Endothelial cell of umbilical vein (primary cell): ENCODE data around the gene RAD18. TPM values are rescaled to one million over a fixed set of nuclear protein-coding genes. Genes with fewer than 3 reads are reported as not detected.

ENCODE experiments used
- BruUV-seq: library from RNA; stranded (reverse); fragments of 400-500 nt; replicated peaks from 2 replicates; lab custom pipeline; 2021; lab: Mats Ljungman, UMichigan
- CTCF ChIA-PET: fragments of 300-600, 350-600 bp; sonication (Branson Sonifier 250); formaldehyde crosslinking; loops from one replicate; lab custom pipeline; 2021; ENCODE audit warnings: antibody characterized with exemption, inconsistent platforms; lab: Charles Lee
- POLR2A ChIA-PET: fragments of 300-600, 350-600 bp; sonication (Branson Sonifier 250); formaldehyde crosslinking; loops from one replicate; lab custom pipeline; 2021; ENCODE audit warnings: antibody characterized with exemption, inconsistent platforms; lab: Charles Lee
- DNase-seq: peaks from one replicate; pipeline ENCODE4 v3.0.0-alpha.2; 2011; ENCODE audit warnings: low read depth, low spot score
- FAIRE-seq: peaks from 2 replicates; lab custom pipeline; 2011; peaks lifted over from hg19 to GRCh38; lab: Jason Lieb, UNC
- H2AFZ ChIP-seq: 2 replicates; pipeline ENCODE4 v1.6.0; 2012; ENCODE audit warnings: low read depth, low read length, control low read depth, inconsistent platforms
- H3K27ac ChIP-seq: 2 replicates; pipeline ENCODE4 v1.5.1; 2011; ENCODE audit warnings: low read depth, mild to moderate bottlenecking, control low read depth, low read length, moderate library complexity; ENCODE audit not compliant: insufficient read depth
- H3K27me3 ChIP-seq, 2 experiments: 2 replicates each; pipeline versions ENCODE4 v1.6.0 to v1.6.1; 2011; ENCODE audit warnings: low read length in 2 of 2, mixed read lengths in 1 of 2; ENCODE audit not compliant: control insufficient read depth in 2 of 2, insufficient read depth in 2 of 2
- H3K36me3 ChIP-seq, 2 experiments: 2 replicates in 1 of 2; 3 replicates in 1 of 2; pipeline ENCODE4 v1.5.1; 2011; ENCODE audit warnings: low read length in 2 of 2, mild to moderate bottlenecking in 1 of 2, moderate library complexity in 1 of 2; ENCODE audit not compliant: control insufficient read depth in 2 of 2, insufficient read depth in 2 of 2; ENCODE audit errors: extremely low read depth in 1 of 2
- H3K4me1 ChIP-seq: 3 replicates; pipeline ENCODE4 v1.5.1; 2011; ENCODE audit warnings: mild to moderate bottlenecking, low read length; ENCODE audit not compliant: control insufficient read depth, insufficient read depth; ENCODE audit errors: extremely low read depth
- H3K4me2 ChIP-seq: 2 replicates; pipeline ENCODE4 v1.6.1; 2011; ENCODE audit warnings: low read length, control low read depth, mixed read lengths; ENCODE audit not compliant: insufficient read depth
- H3K4me3 ChIP-seq, 3 experiments: fragments of 200-600 bp in 1 of 3; sonication (generic), shearing (Covaris generic) in 1 of 3; replicated peaks in 1 of 3; 2 replicates each; pipeline ENCODE4 v1.5.1; 2011 to 2016; ENCODE audit warnings: control low read depth in 3 of 3, low read length in 3 of 3, mild to moderate bottlenecking in 2 of 3, inconsistent platforms in 1 of 3, low read depth in 1 of 3, moderate library complexity in 1 of 3; ENCODE audit not compliant: insufficient read depth in 1 of 3
- H3K79me2 ChIP-seq: 2 replicates; pipeline ENCODE4 v1.6.0; 2012; ENCODE audit warnings: low read length, inconsistent platforms; ENCODE audit not compliant: control insufficient read depth, insufficient read depth
- H3K9ac ChIP-seq: replicated peaks from 2 replicates; pipeline ENCODE3; 2011; ENCODE audit warnings: low read length, control low read depth; ENCODE audit not compliant: insufficient read depth; ENCODE audit errors: extremely low read depth
- H3K9me1 ChIP-seq: replicated peaks from 3 replicates; pipeline ENCODE4 v1.6.0; 2011; ENCODE audit warnings: mild to moderate bottlenecking, low read length; ENCODE audit not compliant: control insufficient read depth, insufficient read depth; ENCODE audit errors: extremely low read depth
- H3K9me3 ChIP-seq: replicated peaks from 2 replicates; pipeline ENCODE4 v1.5.1; 2012; ENCODE audit warnings: low read length, inconsistent platforms; ENCODE audit not compliant: control insufficient read depth, insufficient read depth
- H4K20me1 ChIP-seq: replicated peaks from 2 replicates; pipeline ENCODE3; 2011; ENCODE audit warnings: mild to moderate bottlenecking, low read length; ENCODE audit not compliant: control insufficient read depth, insufficient read depth; ENCODE audit errors: extremely low read depth
- CTCF ChIP-seq, 2 donors: IDR thresholded peaks; 1 replicate in 1 of 2; 2 replicates in 1 of 2; pipeline ENCODE4 v1.5.1; 2011; ENCODE audit warnings: low read length in 2 of 2, mild to moderate bottlenecking in 2 of 2, moderate library complexity in 2 of 2, control low read depth in 1 of 2, inconsistent platforms in 1 of 2, low read depth in 1 of 2; ENCODE audit not compliant: insufficient read depth in 1 of 2; ENCODE audit errors: extremely low read depth in 1 of 2
- EZH2 ChIP-seq: IDR thresholded peaks from 2 replicates; pipeline ENCODE4 v1.6.1; 2012; ENCODE audit warnings: borderline replicate concordance, low read depth, mild to moderate bottlenecking, moderate library complexity, low read length, inconsistent platforms; ENCODE audit not compliant: severe bottlenecking
- FOS ChIP-seq: IDR thresholded peaks from 2 replicates; pipeline ENCODE4 v1.6.1; 2011; ENCODE audit warnings: mild to moderate bottlenecking, low read length, moderate library complexity, borderline replicate concordance; ENCODE audit not compliant: insufficient read depth
- JUN ChIP-seq: IDR thresholded peaks from 2 replicates; pipeline ENCODE4 v1.6.1; 2011; ENCODE audit warnings: borderline replicate concordance, low read depth; ENCODE audit not compliant: insufficient read length, insufficient read depth
- MYC ChIP-seq: IDR thresholded peaks from one replicate; pipeline ENCODE4 v1.6.1; 2011; ENCODE audit warnings: mild to moderate bottlenecking, low read depth, low read length
- POLR2A ChIP-seq: IDR thresholded peaks from 2 replicates; pipeline ENCODE4 v1.6.1; 2012; ENCODE audit warnings: low read depth, mild to moderate bottlenecking, control low read depth, low read length
- POLR2AphosphoS5 ChIP-seq: IDR thresholded peaks from 2 replicates; pipeline ENCODE4 v1.6.1; 2012; ENCODE audit warnings: low read depth, mild to moderate bottlenecking, control low read depth, low read length, moderate library complexity; ENCODE audit not compliant: insufficient read depth
- dilution Hi-C: fragments of 300-500 bp; cut with MboI; formaldehyde crosslinking; loops from one replicate; pipeline ENCODE4 v1.15.0; 2019; ENCODE audit warnings: low sequenced_read_pairs; ENCODE audit not compliant: extremely low pct_ligation_motif_present
- intact Hi-C: fragments of 100-400 bp; cut with micrococcal nuclease; formaldehyde crosslinking; loops from one replicate; pipeline ENCODE4 v1.10.0; 2022
- polyA plus RNA-seq, 4 experiments: library from polyadenylated mRNA; depleted of rRNA in 3 of 4; stranded (reverse) in 3 of 4; unstranded in 1 of 4; fragments of >200 nt; gene quantifications; 2 replicates each; pipeline versions ENCODE4 v1.2.1 to v1.2.3, GENCODE V29; 2011 to 2012; ENCODE audit warnings: missing spikeins in 1 of 4
- total RNA-seq: library from RNA; stranded (reverse); gene quantifications from 2 replicates; pipeline ENCODE4 v1.2.3, GENCODE V29; 2021
- TF ChIP-seq, protein P1 (sequence below): IDR thresholded peaks from 2 replicates; pipeline ENCODE4 v1.6.1; 2011; ENCODE audit not compliant: insufficient read depth, insufficient read length

RAD18 gene
- total and polyA plus RNA-seq, 2 donors (not counting 3 experiments of a cell fraction or from before 2014, with no cell fraction given), result 7.9 to 23.8 TPM

DNA sequence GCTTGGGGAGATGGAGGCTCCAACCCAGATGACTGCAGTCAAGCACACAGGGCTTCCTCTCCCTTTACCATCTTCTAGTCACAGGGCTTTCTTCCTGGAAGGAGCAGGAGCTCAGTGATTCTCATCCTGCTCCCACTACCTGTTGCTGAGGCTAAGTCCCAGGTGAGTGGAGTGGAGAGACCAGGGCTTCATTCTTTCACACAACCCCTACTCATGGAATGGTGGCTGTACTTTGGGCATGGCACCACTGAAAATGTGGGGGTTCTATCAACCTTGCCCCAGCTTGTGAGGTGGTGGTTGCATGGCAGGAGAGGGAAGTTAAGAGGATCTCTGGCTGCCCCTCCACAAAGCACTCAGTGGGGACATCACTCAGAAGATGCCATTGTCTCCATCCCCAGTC, 36.8 kb upstream of the RAD18 start:
- dilution Hi-C loops (no loop called here), intact Hi-C loops (no loop called here)
- H3K79me2 ChIP-seq, result no peaks in the 10 kb centered on the region
- no TSS peak for BruUV-seq
- no peaks in the 10 kb centered on the region for H4K20me1 ChIP-seq
- H3K4me1 ChIP-seq, result no peaks in the 10 kb centered on the region
- H3K4me3 ChIP-seq, result no peak overlapping the region
- POLR2A ChIA-PET, result no interaction called here
- no peak overlapping the region for H3K27ac ChIP-seq
- FAIRE-seq, result no peak
- CTCF ChIA-PET, result interaction anchor here (0.7 to 1.0 kb wide), 3 partner anchors 9 to 302 kb away, joined by 3 read pairs; no protein-coding TSS in a partner anchor
- no peak for DNase-seq
- TF ChIP-seq FOS (no peak), MYC (no peak), JUN (no peak), CTCF (IDR thresholded peaks at IDR 0.05; ENCODE audit: extremely low read depth in 1 of 2, insufficient read depth in 1 of 2, low read depth in 1 of 2, low read length in 2 of 2) (no peak), EZH2 (no peak)
- no peak overlapping the region for H3K9ac ChIP-seq
- H3K9me3 ChIP-seq, result no peaks in the 10 kb centered on the region
- H3K27me3 ChIP-seq, result peaks cover 0 to 2% of the 10 kb centered on the region in 2 experiments
- no peak overlapping the region for H2AFZ ChIP-seq
- H3K36me3 ChIP-seq, result no peaks in the 10 kb centered on the region
- H3K9me1 ChIP-seq, result no peaks in the 10 kb centered on the region
- H3K4me2 ChIP-seq, result no peak overlapping the region

- Histone ChIP-seq H3K4me2 (no peak overlapping the region), H3K79me2 (no peaks in the 10 kb centered on the region), H3K9me1 (no peaks in the 10 kb centered on the region), H3K9me3 (no peaks in the 10 kb centered on the region), H3K4me1 (no peaks in the 10 kb centered on the region), H3K9ac (no peak overlapping the region), H2AFZ (no peak overlapping the region), H3K4me3 (no peak overlapping the region), H4K20me1 (no peaks in the 10 kb centered on the region), H3K27me3 (peaks cover 0 to 2% of the 10 kb centered on the region in 2 experiments), H3K36me3 (no peaks in the 10 kb centered on the region), H3K27ac (no peak overlapping the region)
- TF ChIP-seq, protein P1, sequence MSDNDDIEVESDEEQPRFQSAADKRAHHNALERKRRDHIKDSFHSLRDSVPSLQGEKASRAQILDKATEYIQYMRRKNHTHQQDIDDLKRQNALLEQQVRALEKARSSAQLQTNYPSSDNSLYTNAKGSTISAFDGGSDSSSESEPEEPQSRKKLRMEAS, result no peak
- TF ChIP-seq POLR2AphosphoS5 (no peak), JUN (no peak), FOS (no peak), CTCF (IDR thresholded peaks at IDR 0.05; ENCODE audit: extremely low read depth in 1 of 2, insufficient read depth in 1 of 2, low read depth in 1 of 2, low read length in 2 of 2) (no peak), POLR2A (no peak)
- FAIRE-seq, result no peak
- no peak for DNase-seq
- BruUV-seq, result no TSS peak
- ChIA-PET CTCF (interaction anchor here (0.7 to 4.0 kb wide), 3 partner anchors 10 to 305 kb away, joined by 3 to 28 read pairs (median 5); no protein-coding TSS in a partner anchor), POLR2A (no interaction called here)
- intact Hi-C loops, result no loop called here
- dilution Hi-C loops, result no loop called here
These were observed 33.9 kb upstream of the RAD18 start for GRCh38 chr3:8997151-8997550.
